ENCODE data around the gene VAMP2. TPM values are rescaled to one million over a fixed set of nuclear protein-coding genes. Genes with fewer than 3 reads are reported as not detected.

VAMP2 gene
- total and polyA plus RNA-seq, 2 of the 4 experiments (the other 2 are of a cell fraction), result 2.3 to 33.3 TPM

GRCh38 chr17:8110456-8110804 is 52.3 kb downstream of the VAMP2 start:
- no peak for ATAC-seq (ENCODE audit: low read depth)
- WGBS, 2 experiments (ENCODE audit: extremely low coverage in 2 of 2, insufficient read length in 1 of 2), result 17% methylated on average over 7 of the region's 10 CpGs; no CpG with 5 or more reads in 1 of the 2 experiments
- Histone ChIP-seq H3K23ac (ENCODE audit: low read depth, low read length) (no peak overlapping the region), H3K36me3 (ENCODE audit: control insufficient read depth, insufficient read depth, low read length) (no peaks in the 10 kb centered on the region), H4K8ac (ENCODE audit: low read depth in 2 of 2, low read length in 2 of 2) (no peak overlapping the region), H2AFZ (replicated peaks; ENCODE audit: low read length, poor library complexity) (no peak overlapping the region), H4K5ac (ENCODE audit: low read depth, low read length) (no peak overlapping the region), H2AK9ac (replicated peaks; ENCODE audit: low read depth, low read length, poor library complexity) (no peak overlapping the region), H3K14ac (replicated peaks; ENCODE audit: low read depth, low read length) (no peak overlapping the region), H2BK15ac (ENCODE audit: low read depth, low read length) (no peak overlapping the region), H3K79me1 (ENCODE audit: low read depth in 1 of 2, low read length in 2 of 2) (no peaks in the 10 kb centered on the region), H3K4me1 (ENCODE audit: control insufficient read depth, insufficient read depth, low read length) (peaks cover 2% of the 10 kb centered on the region; the same call in 1 of the 2 replicates), H3K4me2 (ENCODE audit: low read depth, low read length) (no peak overlapping the region), H2BK5ac (ENCODE audit: low read depth, low read length, poor library complexity, severe bottlenecking) (no peak overlapping the region), H3K9me1 (ENCODE audit: insufficient read depth, low read length) (no peaks in the 10 kb centered on the region), H3K18ac (ENCODE audit: low read depth, low read length) (no peak overlapping the region), H3K27ac (ENCODE audit: insufficient read depth, low read length) (no peak overlapping the region), H3K4me3 (ENCODE audit: insufficient read depth, low read depth, low read length) (no peak overlapping the region), H3K56ac (ENCODE audit: extremely low read depth, insufficient read depth, low read length) (no peak overlapping the region), H2BK20ac (ENCODE audit: low read depth, low read length) (no peak overlapping the region), H3K4ac (ENCODE audit: low read depth, low read length) (no peak overlapping the region), H4K20me1 (ENCODE audit: insufficient read depth, low read length) (no peaks in the 10 kb centered on the region), H2AK5ac (ENCODE audit: low read depth, low read length) (no peak overlapping the region), H4K91ac (ENCODE audit: insufficient read depth, low read depth, low read length) (no peak overlapping the region), H3K9me3 (ENCODE audit: control insufficient read depth, insufficient read depth, low read length) (no peaks in the 10 kb centered on the region), H3K27me3 (ENCODE audit: control insufficient read depth, insufficient read depth, low read length) (peaks cover 71% of the 10 kb centered on the region), H2BK120ac (ENCODE audit: low read depth, low read length) (no peak overlapping the region), H3K9ac (ENCODE audit: low read depth, low read length) (no peak overlapping the region)
- ChIA-PET POLR2A (ENCODE audit: unreplicated experiment) (no interaction called here), CTCF (interaction anchor here (0.5 to 1.4 kb wide), 3 partner anchors 9 to 102 kb away, joined by 3 to 7 read pairs (median 5); no protein-coding TSS in a partner anchor)
- dilution Hi-C loops (cut with HindIII; ENCODE audit: low sequenced_read_pairs, unreplicated experiment) (loop anchor here (25.0 kb wide), 1 partner anchor 127 kb away; the partner anchor contains the start of genes CTC1 and PFAS), intact Hi-C loops (cut with micrococcal nuclease) (no loop called here), in situ Hi-C loops (cut with MboI; ENCODE audit: low sequenced_read_pairs) (no loop called here)
- no peak for TF ChIP-seq RCOR1 (IDR thresholded peaks at IDR 0.05; ENCODE audit: insufficient replicate concordance, low read length)
- TF ChIP-seq CHD1 (IDR thresholded peaks at IDR 0.05; ENCODE audit: low read depth, low read length), result no peak
- DNase-seq, result no peak
- BruUV-seq (replicated peaks), result no TSS peak
